ENCODE data around the gene SEMA3B.

GRCh38 chr3:50245831-50246516 is 23.0 kb upstream of the SEMA3B start:
- TF ChIP-seq CTCF (IDR thresholded peaks at IDR 0.05) (peak; percentile 95 to 98 (median 97)), POLR2A (IDR thresholded peaks at IDR 0.05) (no peak)
